H1 (cell line): Measurements from ENCODE around the gene CHD2. TPM values are rescaled to one million over a fixed set of nuclear protein-coding genes. Genes with fewer than 3 reads are reported as not detected.

Experiments used
- CTCF ChIA-PET: fragments of 300-600 bp; sonication (Branson Sonifier 250); formaldehyde crosslinking; loops from one replicate; lab custom pipeline; 2021; ENCODE audit not compliant: partially characterized antibody; lab: Charles Lee
- POLR2A ChIA-PET: fragments of 300-600 bp; sonication (Branson Sonifier 250); formaldehyde crosslinking; loops from one replicate; lab custom pipeline; 2021; ENCODE audit warnings: inconsistent platforms; ENCODE audit not compliant: partially characterized antibody; lab: Charles Lee
- DNase-seq, 2 experiments: peaks; one replicate each; pipeline versions ENCODE4 v3.0.0 to v3.0.0-alpha.2; 2010 to 2022; ENCODE audit warnings: low spot score in 2 of 2, low read depth in 1 of 2, mixed read lengths in 1 of 2
- FAIRE-seq: peaks from 2 replicates; lab custom pipeline; 2011; peaks lifted over from hg19 to GRCh38; lab: Jason Lieb, UNC
- H2AFZ ChIP-seq: 2 replicates; pipeline ENCODE4 v1.8.1; 2012; ENCODE audit warnings: low read length, inconsistent platforms
- H2AK5ac ChIP-seq: 2 replicates; pipeline ENCODE4 v1.6.1; 2013; ENCODE audit warnings: low read depth, low read length
- H2BK120ac ChIP-seq: replicated peaks from 2 replicates; pipeline ENCODE3; 2013; ENCODE audit warnings: low read depth, low read length, inconsistent platforms
- H2BK12ac ChIP-seq: 2 replicates; pipeline ENCODE4 v1.6.1; 2013; ENCODE audit warnings: low read depth, low read length
- H2BK15ac ChIP-seq: 2 replicates; pipeline ENCODE4 v1.6.1; 2013; ENCODE audit warnings: low read length
- H2BK20ac ChIP-seq: 2 replicates; pipeline ENCODE4 v1.6.1; 2013; ENCODE audit warnings: low read length
- H2BK5ac ChIP-seq: 2 replicates; pipeline ENCODE4 v1.6.1; 2013; ENCODE audit warnings: low read depth, low read length
- H3K14ac ChIP-seq: 2 replicates; pipeline ENCODE4 v1.6.1; 2013; ENCODE audit warnings: inconsistent platforms; ENCODE audit not compliant: insufficient read length
- H3K18ac ChIP-seq: 2 replicates; pipeline ENCODE4 v1.6.1; 2013; ENCODE audit warnings: low read length; ENCODE audit errors: extremely low read depth
- H3K23ac ChIP-seq: 2 replicates; pipeline ENCODE4 v1.6.1; 2013; ENCODE audit warnings: inconsistent platforms; ENCODE audit not compliant: insufficient read length
- H3K23me2 ChIP-seq: 2 replicates; pipeline ENCODE4 v1.6.1; 2013; ENCODE audit warnings: low read depth, low read length
- H3K27ac ChIP-seq: 2 replicates; pipeline ENCODE4 v1.6.1; 2011; ENCODE audit warnings: low read depth, low read length, inconsistent platforms
- H3K27me3 ChIP-seq, 4 experiments: replicated peaks in 1 of 4; 1 replicate in 1 of 4; 2 replicates in 3 of 4; pipeline versions ENCODE4 v1.6.1 to v1.8.1; 2011 to 2013; ENCODE audit warnings: low read length in 3 of 4, mild to moderate bottlenecking in 3 of 4, inconsistent platforms in 2 of 4, mixed read lengths in 2 of 4, moderate library complexity in 1 of 4; ENCODE audit not compliant: control insufficient read depth in 3 of 4, insufficient read depth in 3 of 4; ENCODE audit errors: extremely low read depth in 1 of 4
- H3K36me3 ChIP-seq, 4 experiments: 2 replicates each; pipeline versions ENCODE4 v1.6.1 to v1.8.1; 2011 to 2013; ENCODE audit warnings: mild to moderate bottlenecking in 4 of 4, low read length in 3 of 4, moderate library complexity in 2 of 4, control low read depth in 1 of 4, inconsistent platforms in 1 of 4; ENCODE audit not compliant: insufficient read depth in 4 of 4, control insufficient read depth in 2 of 4
- H3K4ac ChIP-seq: replicated peaks from 2 replicates; pipeline ENCODE3; 2013; ENCODE audit warnings: low read length, low read depth, mixed read lengths, inconsistent platforms; ENCODE audit not compliant: insufficient read length
- H3K4me1 ChIP-seq, 4 experiments: replicated peaks in 1 of 4; 1 replicate in 1 of 4; 2 replicates in 3 of 4; pipeline versions ENCODE4 v1.6.1 to v1.8.1; 2011 to 2013; ENCODE audit warnings: low read length in 3 of 4, inconsistent platforms in 2 of 4, mixed read lengths in 1 of 4; ENCODE audit not compliant: insufficient read depth in 4 of 4, control insufficient read depth in 3 of 4
- H3K4me2 ChIP-seq, 2 experiments: 2 replicates each; pipeline versions ENCODE4 v1.6.1 to v1.8.1; 2011 to 2013; ENCODE audit warnings: low read depth in 2 of 2, low read length in 2 of 2, control low read depth in 1 of 2, inconsistent platforms in 1 of 2, mild to moderate bottlenecking in 1 of 2; ENCODE audit not compliant: insufficient read depth in 1 of 2
- H3K4me3 ChIP-seq, 4 experiments: fragments of 200-600, 300-600 bp in 1 of 4; sonication (generic), shearing (Covaris generic), sonication (Bioruptor Twin) in 1 of 4; 2 replicates each; pipeline versions ENCODE4 v1.5.1 to v1.8.1; 2011 to 2016; ENCODE audit warnings: low read length in 4 of 4, low read depth in 3 of 4, control low read depth in 2 of 4, inconsistent platforms in 2 of 4, mild to moderate bottlenecking in 2 of 4, mixed read lengths in 1 of 4, moderate library complexity in 1 of 4; ENCODE audit not compliant: insufficient read depth in 2 of 4; ENCODE audit errors: extremely low read depth in 1 of 4
- H3K56ac ChIP-seq: replicated peaks from 2 replicates; pipeline ENCODE3; 2013; ENCODE audit warnings: low read depth, mild to moderate bottlenecking, mixed read lengths, low read length, inconsistent platforms; ENCODE audit not compliant: insufficient read length
- H3K79me1 ChIP-seq: 2 replicates; pipeline ENCODE4 v1.6.1; 2013; ENCODE audit warnings: low read depth, low read length, control low read depth
- H3K79me2 ChIP-seq, 2 experiments: 2 replicates each; pipeline versions ENCODE4 v1.6.1 to v1.8.1; 2012 to 2013; ENCODE audit warnings: low read length in 2 of 2, mild to moderate bottlenecking in 2 of 2, inconsistent platforms in 1 of 2; ENCODE audit not compliant: insufficient read depth in 2 of 2, control insufficient read depth in 1 of 2
- H3K9ac ChIP-seq, 4 experiments: replicated peaks in 1 of 4; 1 replicate in 1 of 4; 2 replicates in 3 of 4; pipeline versions ENCODE4 v1.6.1 to v1.8.1; 2011 to 2013; ENCODE audit warnings: low read depth in 3 of 4, low read length in 3 of 4, control low read depth in 2 of 4, mild to moderate bottlenecking in 2 of 4, moderate library complexity in 2 of 4, inconsistent platforms in 1 of 4; ENCODE audit errors: extremely low read depth in 1 of 4
- H3K9me3 ChIP-seq, 2 experiments: 2 replicates each; pipeline versions ENCODE4 v1.6.1 to v1.8.1; 2012 to 2013; ENCODE audit warnings: mild to moderate bottlenecking in 2 of 2, moderate library complexity in 2 of 2, control low read depth in 1 of 2, inconsistent platforms in 1 of 2, low read depth in 1 of 2, low read length in 1 of 2, mixed read lengths in 1 of 2; ENCODE audit not compliant: insufficient read depth in 2 of 2
- H4K20me1 ChIP-seq, 2 experiments: replicated peaks in 1 of 2; 2 replicates each; pipeline versions ENCODE3 to v1.8.1; 2011 to 2013; ENCODE audit warnings: inconsistent platforms in 2 of 2, low read length in 2 of 2, mild to moderate bottlenecking in 1 of 2; ENCODE audit not compliant: insufficient read depth in 2 of 2, control insufficient read depth in 1 of 2
- H4K5ac ChIP-seq: 2 replicates; pipeline ENCODE4 v1.6.1; 2013; ENCODE audit warnings: low read length, low read depth, mixed read lengths, inconsistent platforms; ENCODE audit not compliant: insufficient read length
- H4K8ac ChIP-seq: 2 replicates; pipeline ENCODE4 v1.8.0; 2013; ENCODE audit warnings: mild to moderate bottlenecking, moderate library complexity, low read length, inconsistent platforms; ENCODE audit not compliant: insufficient read depth; ENCODE audit errors: extremely low read depth
- H4K91ac ChIP-seq: replicated peaks from 2 replicates; pipeline ENCODE3; 2013; ENCODE audit warnings: low read length, mixed read lengths, inconsistent platforms; ENCODE audit not compliant: insufficient read length
- CBX5 ChIP-seq: fragments of 300-800, 300-1000 bp; sonication (generic); IDR thresholded peaks from 2 replicates; pipeline ENCODE4 v1.7.1; 2016; ENCODE audit warnings: antibody characterized with exemption, low read length, low read depth
- CEBPB ChIP-seq: IDR thresholded peaks from 2 replicates; pipeline ENCODE4 v1.6.1; 2012; ENCODE audit warnings: low read depth, low read length
- EP300 ChIP-seq, 2 experiments: IDR thresholded peaks; 1 replicate in 1 of 2; 2 replicates in 1 of 2; pipeline ENCODE4 v1.6.1; 2011 to 2012; ENCODE audit warnings: low read depth in 2 of 2, low read length in 2 of 2, mild to moderate bottlenecking in 2 of 2, borderline replicate concordance in 1 of 2, inconsistent platforms in 1 of 2, moderate library complexity in 1 of 2
- FOSL1 ChIP-seq: IDR thresholded peaks from 2 replicates; pipeline ENCODE4 v1.6.1; 2011; ENCODE audit warnings: mild to moderate bottlenecking, low read depth, low read length, moderate library complexity; ENCODE audit not compliant: insufficient read depth
- GABPA ChIP-seq: IDR thresholded peaks from 2 replicates; pipeline ENCODE4 v1.6.1; 2011; ENCODE audit warnings: mild to moderate bottlenecking, low read length, moderate library complexity, borderline replicate concordance; ENCODE audit not compliant: insufficient read depth
- GTF2F1 ChIP-seq: IDR thresholded peaks from 2 replicates; pipeline ENCODE4 v1.6.1; 2012; ENCODE audit warnings: low read depth, low read length, improper control_type of control experiment, borderline replicate concordance
- NANOG ChIP-seq: IDR thresholded peaks from 2 replicates; pipeline ENCODE4 v1.6.1; 2011; ENCODE audit warnings: low read length, low read depth, mild to moderate bottlenecking, inconsistent platforms; ENCODE audit not compliant: insufficient read depth, poor library complexity, severe bottlenecking
- SIRT6 ChIP-seq: IDR thresholded peaks from one replicate; pipeline ENCODE4 v1.7.1; 2012; ENCODE audit warnings: low read length, inconsistent platforms
- USF2 ChIP-seq: IDR thresholded peaks from 2 replicates; pipeline ENCODE4 v1.6.1; 2011; ENCODE audit warnings: low read length, improper control_type of control experiment
- WGBS, 2 experiments: shearing (Covaris generic) in 1 of 2; methylation state at CpG; one replicate each; pipeline versions ENCODE4 v1.1.6 to v1.1.7; 2013 to 2015; ENCODE audit warnings: low lambda C conversion rate in 2 of 2, mixed read lengths in 2 of 2, inconsistent platforms in 1 of 2, low coverage in 1 of 2, missing lambda C conversion rate in 1 of 2; ENCODE audit not compliant: insufficient replicate concordance in 2 of 2, insufficient coverage in 1 of 2, insufficient read length in 1 of 2; ENCODE audit errors: extremely low coverage in 1 of 2, missing lambda C conversion rate in 1 of 2; 5-methylcytosine and 5-hydroxymethylcytosine counted together
- polyA plus RNA-seq, 7 experiments: library from polyadenylated mRNA; depleted of rRNA in 3 of 7; stranded (reverse) in 5 of 7; unstranded in 2 of 7; fragments of >200 nt in 5 of 7; fragments of 200-250 nt in 2 of 7; gene quantifications; 1 replicate in 5 of 7; 2 replicates in 1 of 7; 4 replicates in 1 of 7; pipeline versions ENCODE4 v1.2.1 to v1.2.3, GENCODE V29; 2011 to 2013; ENCODE audit warnings: missing spikeins in 2 of 7, mixed read lengths in 2 of 7
- total RNA-seq: library from RNA; stranded (reverse); fragmentation: NEBNext Ultra II Directional; extraction: Animal tissue kit (Norgen Biotek cat#: 25700); gene quantifications from 2 replicates; pipeline ENCODE4 v1.2.1, GENCODE V29; 2021

The CHD2 gene
- total and polyA plus RNA-seq, 2 of the 8 experiments (the other 6 are each of a cell fraction or from before 2014, with no cell fraction given) = 28.8 to 70.0 TPM

GRCh38 chr15:92938387-92938786 is 38.3 kb downstream of the CHD2 start:
- Histone ChIP-seq H4K5ac (no peak overlapping the region), H2BK120ac (no peak overlapping the region), H2AK5ac (no peak overlapping the region), H3K79me1 (peaks cover 3% of the 10 kb centered on the region; the same call in 1 of the 2 replicates), H2BK20ac (no peak overlapping the region), H3K4me2 (no peak overlapping the region), H3K9ac (no peak overlapping the region), H3K9me3 (no peaks in the 10 kb centered on the region), H3K27me3 (no peaks in the 10 kb centered on the region), H3K18ac (no peak overlapping the region), H3K56ac (no peak overlapping the region), H4K20me1 (peaks cover 0 to 2% of the 10 kb centered on the region in 2 experiments), H3K4me1 (no peaks in the 10 kb centered on the region), H3K79me2 (peaks cover 0 to 13% of the 10 kb centered on the region in 2 experiments; a peak in 2 of 4 replicates), H2BK5ac (no peak overlapping the region), H2AFZ (no peak overlapping the region), H4K8ac (no peak overlapping the region), H2BK12ac (no peak overlapping the region), H4K91ac (no peak overlapping the region), H3K23me2 (no peaks in the 10 kb centered on the region), H3K27ac (no peak overlapping the region), H3K36me3 (peaks cover 30 to 95% (median 75%) of the 10 kb centered on the region in 4 experiments), H3K4me3 (no peak overlapping the region), H3K23ac (no peak overlapping the region), H2BK15ac (no peak overlapping the region), H3K14ac (no peak overlapping the region), H3K4ac (no peak overlapping the region)
- ChIA-PET CTCF (interaction anchor here (0.6 to 5.1 kb wide), 9 partner anchors 9 to 284 kb away, joined by 3 to 40 read pairs (median 4); no protein-coding TSS in a partner anchor), POLR2A (interaction anchor here (0.7 kb wide), 1 partner anchor 186 kb away, joined by 3 read pairs; no protein-coding TSS in a partner anchor)
- TF ChIP-seq USF2 = no peak
- no peak for TF ChIP-seq FOSL1
- no peak for TF ChIP-seq NANOG
- TF ChIP-seq EP300 (IDR thresholded peaks at IDR 0.05; ENCODE audit: borderline replicate concordance in 1 of 2, low read depth in 2 of 2, low read length in 2 of 2) = no peak
- no peak for TF ChIP-seq GTF2F1
- no peak for TF ChIP-seq CEBPB
- no peak for TF ChIP-seq GABPA
- no peak for TF ChIP-seq SIRT6
- TF ChIP-seq CBX5 = no peak
- FAIRE-seq (no peak), DNase-seq (no peak)
- WGBS, 2 experiments = 90 to 100% methylated on average over 1 to 2 of the region's 2 CpGs
